Esophagus muscularis mucosa (tissue), 4 donors: ENCODE results near the gene TMPRSS11E. TPM values are rescaled to one million over a fixed set of nuclear protein-coding genes. Genes with fewer than 3 reads are reported as not detected.

Source experiments
- DNase-seq: peaks from one replicate; pipeline ENCODE4 v3.0.0-alpha.2; 2017; ENCODE audit errors: extremely low spot score
- H3K27ac ChIP-seq, 4 donors: fragments of 200-600 bp; sonication (generic); replicated peaks in 1 of 4; 1 replicate in 3 of 4; 2 replicates in 1 of 4; pipeline ENCODE4 v1.5.1; 2016 to 2019; ENCODE audit warnings: mild to moderate bottlenecking in 1 of 4
- H3K27me3 ChIP-seq, 4 donors: fragments of 200-600 bp; sonication (generic); one replicate each; pipeline versions ENCODE4 v1.5.1 to v1.6.0; 2016 to 2019
- H3K36me3 ChIP-seq, 4 donors: fragments of 200-600 bp; sonication (generic); one replicate each; pipeline ENCODE4 v1.5.1; 2016 to 2019
- H3K4me1 ChIP-seq, 4 donors: fragments of 200-600 bp; sonication (generic); one replicate each; pipeline ENCODE4 v1.5.1; 2016 to 2019
- H3K4me3 ChIP-seq, 4 donors: fragments of 200-600 bp; sonication (generic); 1 replicate in 2 of 4; 2 replicates in 2 of 4; pipeline ENCODE4 v1.5.1; 2016 to 2019; ENCODE audit warnings: mild to moderate bottlenecking in 4 of 4, moderate library complexity in 1 of 4
- H3K9me3 ChIP-seq, 4 donors: fragments of 200-600 bp; sonication (generic); 1 replicate in 3 of 4; 2 replicates in 1 of 4; pipeline ENCODE4 v1.5.1; 2016 to 2019
- EP300 ChIP-seq: sonication (generic); formaldehyde crosslinking; IDR thresholded peaks from one replicate; pipeline ENCODE4 v1.6.1; 2017; ENCODE audit warnings: antibody characterized with exemption
- POLR2A ChIP-seq: fragments of 450-650 bp; IDR thresholded peaks from one replicate; pipeline ENCODE4 v1.6.1; 2017; ENCODE audit warnings: antibody characterized with exemption, moderate library complexity, mild to moderate bottlenecking, low read depth
- POLR2AphosphoS5 ChIP-seq, 2 donors: sonication (generic); formaldehyde crosslinking; IDR thresholded peaks; one replicate each; pipeline ENCODE4 v1.6.1; 2017; ENCODE audit warnings: antibody characterized with exemption in 2 of 2
- WGBS: methylation state at CpG from one replicate; pipeline ENCODE4 v1.1.5; 2018; 5-methylcytosine and 5-hydroxymethylcytosine counted together
- intact Hi-C: fragments of 100-400 bp; cut with DNase I; formaldehyde crosslinking; loops from one replicate; pipeline ENCODE4 v1.15.1; 2023
- total RNA-seq, 4 donors: library from RNA; depleted of rRNA; stranded (reverse); fragments of >200 nt; gene quantifications; one replicate each; pipeline versions ENCODE4 v1.1.0 to v1.2.1, GENCODE V29; 2016
- TF ChIP-seq, protein P1 (sequence below), 3 experiments: fragments of 200-600 bp in 2 of 3; fragments of 450-650 bp in 1 of 3; sonication (generic) in 2 of 3; IDR thresholded peaks; one replicate each; pipeline ENCODE4 v1.5.1; 2017 to 2019; ENCODE audit warnings: antibody characterized with exemption in 3 of 3, mild to moderate bottlenecking in 2 of 3, moderate library complexity in 1 of 3

TMPRSS11E gene
- total RNA-seq, 4 donors from 2014 or later = 0.42 TPM; not detected in 3

GRCh38 chr4:68469482-68469881, 22.2 kb downstream of the TMPRSS11E start:
- TF ChIP-seq, protein P1, sequence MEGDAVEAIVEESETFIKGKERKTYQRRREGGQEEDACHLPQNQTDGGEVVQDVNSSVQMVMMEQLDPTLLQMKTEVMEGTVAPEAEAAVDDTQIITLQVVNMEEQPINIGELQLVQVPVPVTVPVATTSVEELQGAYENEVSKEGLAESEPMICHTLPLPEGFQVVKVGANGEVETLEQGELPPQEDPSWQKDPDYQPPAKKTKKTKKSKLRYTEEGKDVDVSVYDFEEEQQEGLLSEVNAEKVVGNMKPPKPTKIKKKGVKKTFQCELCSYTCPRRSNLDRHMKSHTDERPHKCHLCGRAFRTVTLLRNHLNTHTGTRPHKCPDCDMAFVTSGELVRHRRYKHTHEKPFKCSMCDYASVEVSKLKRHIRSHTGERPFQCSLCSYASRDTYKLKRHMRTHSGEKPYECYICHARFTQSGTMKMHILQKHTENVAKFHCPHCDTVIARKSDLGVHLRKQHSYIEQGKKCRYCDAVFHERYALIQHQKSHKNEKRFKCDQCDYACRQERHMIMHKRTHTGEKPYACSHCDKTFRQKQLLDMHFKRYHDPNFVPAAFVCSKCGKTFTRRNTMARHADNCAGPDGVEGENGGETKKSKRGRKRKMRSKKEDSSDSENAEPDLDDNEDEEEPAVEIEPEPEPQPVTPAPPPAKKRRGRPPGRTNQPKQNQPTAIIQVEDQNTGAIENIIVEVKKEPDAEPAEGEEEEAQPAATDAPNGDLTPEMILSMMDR (IDR thresholded peaks at IDR 0.05) = no peak
- TF ChIP-seq POLR2A (no peak), POLR2AphosphoS5 (IDR thresholded peaks at IDR 0.05) (no peak), EP300 (no peak)
- H3K4me1 ChIP-seq = no peaks in the 10 kb centered on the region
- no peak overlapping the region for H3K27ac ChIP-seq
- H3K9me3 ChIP-seq = no peaks in the 10 kb centered on the region
- intact Hi-C loops = no loop called here
- H3K27me3 ChIP-seq = no peaks in the 10 kb centered on the region
- no peaks in the 10 kb centered on the region for H3K36me3 ChIP-seq
- no peak overlapping the region for H3K4me3 ChIP-seq
- DNase-seq = no peak

GRCh38 chr4:68476191-68476590, 28.9 kb downstream of the TMPRSS11E start:
- no peak for DNase-seq
- TF ChIP-seq POLR2AphosphoS5 (IDR thresholded peaks at IDR 0.05) (no peak), POLR2A (no peak)
- no peak overlapping the region for H3K4me3 ChIP-seq

GRCh38 chr4:68489338-68489737, 42.1 kb downstream of the TMPRSS11E start:
- Histone ChIP-seq H3K9me3 (no peaks in the 10 kb centered on the region), H3K36me3 (no peaks in the 10 kb centered on the region), H3K27ac (no peak overlapping the region), H3K27me3 (peaks cover 0 to 5% (median 0%) of the 10 kb centered on the region in 4 donors), H3K4me3 (no peak overlapping the region), H3K4me1 (no peaks in the 10 kb centered on the region)
- intact Hi-C loops = no loop called here
- no peak for DNase-seq
- WGBS = 91% methylated on average over 4 of the region's 5 CpGs
- TF ChIP-seq POLR2AphosphoS5 (IDR thresholded peaks at IDR 0.05) (no peak), EP300 (no peak), POLR2A (no peak)
- TF ChIP-seq, protein P1 (IDR thresholded peaks at IDR 0.05) = no peak

More at GRCh38 chr4:68476191-68476590, 28.9 kb downstream of the TMPRSS11E start:
- Histone ChIP-seq H3K4me1 (no peaks in the 10 kb centered on the region), H3K27ac (no peak overlapping the region), H3K27me3 (no peaks in the 10 kb centered on the region), H3K36me3 (no peaks in the 10 kb centered on the region), H3K9me3 (no peaks in the 10 kb centered on the region)
- intact Hi-C loops = no loop called here
- 61% methylated on average over 5 of the region's 5 CpGs for WGBS

DNA sequence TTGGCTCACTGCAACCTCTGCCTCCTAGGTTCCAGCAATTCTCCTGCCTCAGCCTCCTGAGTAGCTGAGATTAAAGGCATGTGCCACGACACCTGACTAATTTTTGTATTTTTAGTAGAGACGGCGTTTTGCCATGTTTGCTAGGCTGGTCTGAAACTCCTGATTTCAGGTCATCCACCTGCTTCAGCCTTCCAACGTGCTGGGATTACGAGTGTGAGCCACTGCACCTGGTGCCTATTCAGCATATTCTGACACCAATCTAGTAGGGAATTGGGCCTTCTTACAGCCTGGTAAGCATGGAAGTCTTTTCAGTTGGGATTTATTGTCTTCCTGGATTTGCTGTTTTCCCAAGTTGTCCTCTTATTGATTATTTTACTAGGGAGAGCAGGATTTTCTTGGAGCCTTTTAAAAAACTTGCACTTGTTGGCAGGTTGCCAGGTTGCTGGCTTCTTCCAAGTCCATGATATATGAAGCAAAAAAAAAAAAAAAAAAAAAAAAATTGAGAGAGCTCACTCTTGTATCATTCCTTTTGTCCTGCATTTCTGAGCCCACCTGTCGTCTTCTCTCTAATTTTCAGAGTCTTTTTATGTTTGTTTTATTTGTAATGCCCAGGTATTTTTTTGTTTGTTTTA, 43.7 kb downstream of the TMPRSS11E start:
- no peak for TF ChIP-seq POLR2AphosphoS5 (IDR thresholded peaks at IDR 0.05)
- TF ChIP-seq, protein P1 (IDR thresholded peaks at IDR 0.05) = no peak
- TF ChIP-seq EP300 = no peak
- no peak for TF ChIP-seq POLR2A
- 81% methylated on average over 6 of the region's 6 CpGs for WGBS
- H3K36me3 ChIP-seq = no peaks in the 10 kb centered on the region
- H3K9me3 ChIP-seq = no peaks in the 10 kb centered on the region
- no peaks in the 10 kb centered on the region for H3K4me1 ChIP-seq
- DNase-seq = no peak
- peaks cover 0 to 5% (median 0%) of the 10 kb centered on the region in 4 donors for H3K27me3 ChIP-seq
- no peak overlapping the region for H3K4me3 ChIP-seq
- intact Hi-C loops = no loop called here
- H3K27ac ChIP-seq = no peak overlapping the region

- Histone ChIP-seq H3K27me3 (no peaks in the 10 kb centered on the region), H3K9me3 (no peaks in the 10 kb centered on the region), H3K4me3 (no peak overlapping the region), H3K36me3 (no peaks in the 10 kb centered on the region), H3K4me1 (no peaks in the 10 kb centered on the region), H3K27ac (no peak overlapping the region)
- 38% methylated on average over 1 of the region's 1 CpG for WGBS
- DNase-seq = no peak
- intact Hi-C loops = loop anchor here (5.0 kb wide), 1 partner anchor 678 kb away; no protein-coding TSS in a partner anchor
- TF ChIP-seq, protein P1 (IDR thresholded peaks at IDR 0.05) = no peak
- no peak for TF ChIP-seq POLR2A
Measured at GRCh38 chr4:68494688-68495087, 47.4 kb downstream of the TMPRSS11E start.
